ENCODE data around the gene SCYL3. TPM values are rescaled to one million over a fixed set of nuclear protein-coding genes. Genes with fewer than 3 reads are reported as not detected.

The SCYL3 gene
- total and polyA plus RNA-seq, 4 donors: 11.4 to 15.4 (median 11.6) TPM

- Histone ChIP-seq H3K27me3 (ENCODE audit: control insufficient read depth, insufficient read depth, low read length) (no peaks in the 10 kb centered on the region), H3K9me3 (ENCODE audit: control insufficient read depth, insufficient read depth, low read length) (no peaks in the 10 kb centered on the region), H3K4me1 (ENCODE audit: control insufficient read depth, insufficient read depth, low read length) (no peaks in the 10 kb centered on the region), H3K4me3 (ENCODE audit: low read depth, low read length) (no peak overlapping the region), H3K27ac (ENCODE audit: low read depth, low read length) (no peak overlapping the region), H3K36me3 (ENCODE audit: control insufficient read depth, insufficient read depth, low read length) (peaks cover 10% of the 10 kb centered on the region)
- no CpG with 5 or more reads among the region's 2 CpGs for WGBS (ENCODE audit: insufficient coverage)
- DNase-seq (ENCODE audit: low read depth in 4 of 6, low spot score in 6 of 6): no peak
Observed at GRCh38 chr1:169804941-169805340, 88.8 kb downstream of the SCYL3 start.

DNA sequence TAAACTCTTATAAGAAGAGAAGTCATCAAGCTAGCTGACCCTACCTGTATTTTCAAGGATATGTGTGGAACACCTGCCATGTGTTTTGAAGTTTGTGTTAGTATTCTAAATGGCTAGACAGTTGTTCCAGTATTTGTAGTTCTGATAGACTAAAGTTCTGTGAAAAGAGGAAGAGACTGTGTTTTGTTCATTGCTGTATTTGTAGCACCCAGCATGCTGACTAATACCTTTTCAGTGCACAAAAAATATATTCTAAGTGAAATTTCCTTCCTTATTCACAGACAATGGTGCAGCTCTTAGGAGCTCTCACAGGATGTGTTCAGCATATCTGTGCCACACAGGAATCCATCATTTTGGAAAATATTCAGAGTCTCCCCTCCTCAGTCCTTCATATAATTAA lies 90.8 kb downstream of the SCYL3 start:
- no peak for DNase-seq (ENCODE audit: low read depth in 4 of 6, low spot score in 6 of 6)
- Histone ChIP-seq H3K27me3 (ENCODE audit: control insufficient read depth, insufficient read depth, low read length) (no peaks in the 10 kb centered on the region), H3K36me3 (ENCODE audit: control insufficient read depth, insufficient read depth, low read length) (peaks cover 6% of the 10 kb centered on the region), H3K4me1 (ENCODE audit: control insufficient read depth, insufficient read depth, low read length) (no peaks in the 10 kb centered on the region), H3K27ac (ENCODE audit: low read depth, low read length) (no peak overlapping the region), H3K9me3 (ENCODE audit: control insufficient read depth, insufficient read depth, low read length) (no peaks in the 10 kb centered on the region), H3K4me3 (ENCODE audit: low read depth, low read length) (no peak overlapping the region)

Small RNA genes within 50 kb of the gene (small RNA-seq; reads per million reads assigned to genes)
- not detected for gene RN7SL333P (ENCODE audit: low replicate concordance)

Other genes starting within 250 kb of the SCYL3 start
- gene SELL, start 182.3 kb downstream of the SCYL3 start, total RNA-seq: 10 to 100 TPM in 1 of 2 donors, 1 to 10 TPM in 1; 5.1 to 15.9 TPM
- gene SELL, start 182.3 kb downstream of the SCYL3 start, polyA plus RNA-seq (ENCODE audit: insufficient read length in 2 of 2): 10 to 100 TPM in 1 of 2 donors, 1 to 10 TPM in 1; 3.7 to 10.1 TPM
- gene SELE, start 159.8 kb downstream of the SCYL3 start, total RNA-seq: 1 to 10 TPM; 7.1 to 7.8 TPM
- 1 to 10 TPM in 1 of 2 donors, under 1 TPM in 1; 0.14 to 1.0 TPM for gene SELE, start 159.8 kb downstream of the SCYL3 start, polyA plus RNA-seq (ENCODE audit: insufficient read length in 2 of 2)
- gene METTL18, start 99.0 kb downstream of the SCYL3 start, total RNA-seq: 10 to 100 TPM; 11.0 to 16.2 TPM
- gene METTL18, start 99.0 kb downstream of the SCYL3 start, polyA plus RNA-seq (ENCODE audit: insufficient read length in 2 of 2): 10 to 100 TPM in 1 of 2 donors, 1 to 10 TPM in 1; 9.1 to 11.6 TPM
- gene KIFAP3, start 180.8 kb upstream of the SCYL3 start, total RNA-seq: 100 to 1,000 TPM in 1 of 2 donors, 10 to 100 TPM in 1; 79.7 to 163 TPM
- 100 to 1,000 TPM; 136 to 161 TPM for gene KIFAP3, start 180.8 kb upstream of the SCYL3 start, polyA plus RNA-seq (ENCODE audit: insufficient read length in 2 of 2)

Data from spinal cord (tissue), 10 donors.